HG02610 (cell line): ENCODE results near the gene RNF31.

Experiments
- ATAC-seq: cut with Tn5 transposase; IDR thresholded peaks from one replicate; pipeline ENCODE4 v1.9.1; 2021; ENCODE audit warnings: mild to moderate bottlenecking, moderate library complexity; ENCODE audit not compliant: unreplicated experiment

RNF31 gene

GRCh38 chr14:24156840-24157239 is 9.5 kb downstream of the RNF31 start:
- no peak for ATAC-seq

- ATAC-seq, result no peak
Measured at GRCh38 chr14:24157331-24157730, 10.0 kb downstream of the RNF31 start.

- ATAC-seq, result no peak
Measured at GRCh38 chr14:24159777-24160498, 12.6 kb downstream of the RNF31 start.

DNA sequence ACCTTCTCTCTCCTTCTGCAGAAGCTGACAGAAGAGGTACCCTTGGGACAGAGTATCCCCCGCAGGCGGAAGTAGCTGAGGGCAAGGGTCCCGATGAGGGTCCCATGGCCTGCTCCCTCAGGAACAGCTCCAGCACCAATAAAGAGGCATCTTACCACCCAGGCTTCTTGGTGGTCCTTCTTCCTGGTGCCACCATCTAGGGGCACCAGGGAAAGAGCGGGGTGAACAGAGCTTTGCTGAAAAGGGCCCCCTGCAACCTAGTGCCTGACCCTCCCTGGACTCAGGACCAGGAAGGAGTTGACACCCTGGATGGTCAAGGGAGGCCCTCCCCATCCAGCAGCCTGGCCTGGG is 13.2 kb downstream of the RNF31 start:
- ATAC-seq, result no peak

- ATAC-seq, result peak; percentile 77
Measured at GRCh38 chr14:24160850-24161804, 13.8 kb downstream of the RNF31 start, which contains the start of gene IRF9. IRF9 (plus strand) TSS chr14:24161265; CDS start chr14:24162145, 880 bp downstream.

DNA sequence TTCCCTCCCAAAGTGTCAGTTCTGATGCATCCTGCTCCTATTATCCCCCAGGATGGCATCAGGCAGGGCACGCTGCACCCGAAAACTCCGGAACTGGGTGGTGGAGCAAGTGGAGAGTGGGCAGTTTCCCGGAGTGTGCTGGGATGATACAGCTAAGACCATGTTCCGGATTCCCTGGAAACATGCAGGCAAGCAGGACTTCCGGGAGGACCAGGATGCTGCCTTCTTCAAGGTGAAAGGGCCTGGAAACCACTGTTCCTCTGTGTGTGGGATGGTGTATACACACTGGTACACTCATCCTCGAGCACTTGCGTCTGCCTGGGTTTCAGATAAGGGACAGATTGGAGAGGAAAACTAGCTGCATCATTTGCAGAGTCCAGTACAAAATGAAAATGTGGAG is 14.8 kb downstream of the RNF31 start:
- ATAC-seq, result no peak

- no peak for ATAC-seq
Measured at GRCh38 chr14:24164518-24164991, 17.3 kb downstream of the RNF31 start.

GRCh38 chr14:24165785-24166184 is 18.5 kb downstream of the RNF31 start:
- no peak for ATAC-seq

DNA sequence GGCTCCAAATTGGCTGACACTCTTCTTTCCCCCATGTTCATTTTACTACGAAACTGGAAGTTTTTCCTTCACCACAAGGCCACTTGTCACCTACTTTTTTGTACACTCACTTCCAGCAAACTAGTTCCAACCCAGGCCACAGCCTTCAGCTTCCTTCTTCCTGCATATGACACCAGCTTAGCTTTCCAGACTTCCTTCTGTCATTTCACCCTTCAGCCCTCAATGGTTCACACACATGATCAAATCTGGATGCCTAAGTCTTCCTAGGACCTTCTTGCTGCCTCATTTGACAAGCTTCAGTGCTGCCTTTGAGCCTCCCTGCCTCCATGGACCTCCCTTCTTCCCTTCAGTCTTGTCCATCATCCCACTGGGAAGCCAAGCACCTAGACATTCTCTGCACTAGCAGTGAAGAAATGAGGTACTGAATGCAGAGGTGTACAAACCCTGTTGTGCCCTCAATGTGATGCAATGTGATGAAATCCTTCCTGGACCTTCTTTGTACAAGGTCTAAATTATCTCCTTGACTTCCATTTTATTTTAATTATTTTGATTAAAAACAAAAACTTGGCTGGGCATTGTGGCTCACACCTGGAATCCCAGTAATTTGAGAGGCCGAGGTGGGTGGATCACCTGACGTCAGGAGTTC is 20.3 kb downstream of the RNF31 start:
- no peak for ATAC-seq

DNA sequence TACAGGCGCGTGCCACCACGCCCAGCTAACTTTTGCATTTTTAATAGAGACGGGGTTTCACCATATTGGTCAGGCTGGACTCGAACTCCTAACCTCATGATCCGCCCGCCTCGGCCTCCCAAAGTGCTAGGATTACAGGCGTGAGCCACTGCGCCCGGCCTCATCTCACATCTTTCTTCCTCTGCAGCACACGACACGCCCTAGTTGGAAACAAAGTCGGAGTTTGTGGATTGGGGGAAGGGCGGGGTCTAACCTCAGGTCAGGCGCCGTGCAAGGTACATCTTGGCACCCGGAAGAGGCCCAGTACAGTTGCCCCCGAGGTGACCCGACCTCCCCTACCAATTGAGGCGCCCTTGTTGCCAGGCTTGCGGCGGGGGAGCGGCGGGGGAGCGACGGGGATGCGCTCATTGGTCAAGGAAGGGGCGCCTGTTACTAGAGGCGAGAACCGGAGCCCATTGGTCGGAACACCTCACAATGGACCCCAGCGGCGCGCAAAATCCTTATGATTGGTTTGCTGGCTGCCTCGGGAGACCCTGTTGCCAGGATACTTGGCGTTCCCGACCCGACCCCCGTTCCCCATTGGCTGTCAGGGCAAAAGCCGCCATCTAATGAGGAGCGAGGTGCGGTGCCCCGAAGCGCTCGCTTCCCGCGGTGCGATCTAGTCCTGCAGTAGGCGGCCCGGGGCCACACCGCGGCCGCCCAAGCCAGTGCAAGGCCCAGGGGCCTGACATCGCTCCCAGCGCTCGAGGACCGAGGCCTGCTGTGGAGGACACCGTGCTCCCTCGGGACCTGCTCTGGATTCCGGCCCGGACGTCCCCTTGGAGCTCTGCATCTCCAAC is 24.3 kb downstream of the RNF31 start, which contains the start of gene REC8:
Gene REC8, plus strand, starts transcription at position 659 of the 839 bp plus-strand sequence. CDS start 473 bp downstream, outside the sequence.
- peak; percentile 60 for ATAC-seq

DNA sequence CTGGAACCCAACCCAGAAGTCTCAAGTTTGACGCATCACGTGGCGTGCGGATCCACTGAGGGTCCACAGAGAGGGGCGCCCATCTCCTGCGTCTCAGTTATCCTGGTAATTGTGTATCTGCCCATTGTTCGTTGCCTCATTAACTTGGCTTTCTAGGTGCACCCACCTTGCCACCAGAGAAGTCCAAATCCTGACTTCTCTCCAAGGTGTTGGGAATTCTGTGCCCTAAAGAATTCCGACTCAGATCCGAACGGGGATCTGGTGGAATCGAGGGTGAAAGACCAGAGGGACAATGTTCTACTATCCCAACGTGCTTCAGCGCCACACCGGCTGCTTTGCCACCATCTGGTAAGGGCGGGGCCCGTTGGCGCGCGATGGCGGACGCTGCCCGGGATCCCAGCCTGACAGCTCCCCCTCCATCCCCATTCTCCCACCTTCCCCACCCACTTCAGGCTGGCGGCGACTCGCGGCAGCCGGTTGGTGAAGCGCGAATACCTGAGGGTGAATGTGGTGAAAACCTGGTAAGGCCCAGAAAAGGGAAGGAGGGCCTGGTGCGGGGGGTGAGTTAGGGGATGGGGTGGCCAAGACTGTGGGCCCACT is 25.1 kb downstream of the RNF31 start:
- ATAC-seq, result no peak

- ATAC-seq, result no peak
Measured at GRCh38 chr14:24172871-24173281, 25.6 kb downstream of the RNF31 start.

- ATAC-seq, result no peak
Measured at GRCh38 chr14:24176599-24176998, 29.3 kb downstream of the RNF31 start.

- ATAC-seq, result no peak
Measured at GRCh38 chr14:24177041-24177825, 29.9 kb downstream of the RNF31 start.

DNA sequence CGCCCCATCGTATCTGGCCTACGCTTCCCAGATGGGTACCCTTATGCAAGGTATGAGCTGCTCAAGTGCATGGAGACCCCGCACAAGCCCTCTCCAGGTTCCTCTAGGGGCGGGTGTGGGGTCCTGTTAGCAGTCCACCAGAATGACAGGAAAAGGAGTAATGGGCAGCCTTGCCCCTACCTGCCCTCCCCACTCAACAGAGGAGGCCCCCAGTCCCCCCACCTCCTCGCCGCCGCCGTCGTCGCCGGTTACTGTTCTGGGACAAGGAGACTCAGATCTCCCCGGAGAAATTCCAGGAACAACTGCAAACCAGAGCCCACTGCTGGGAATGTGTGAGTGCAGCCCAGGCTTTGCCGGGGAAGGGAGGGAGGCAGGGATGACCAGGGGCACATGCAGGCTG is 30.6 kb downstream of the RNF31 start:
- no peak for ATAC-seq

DNA sequence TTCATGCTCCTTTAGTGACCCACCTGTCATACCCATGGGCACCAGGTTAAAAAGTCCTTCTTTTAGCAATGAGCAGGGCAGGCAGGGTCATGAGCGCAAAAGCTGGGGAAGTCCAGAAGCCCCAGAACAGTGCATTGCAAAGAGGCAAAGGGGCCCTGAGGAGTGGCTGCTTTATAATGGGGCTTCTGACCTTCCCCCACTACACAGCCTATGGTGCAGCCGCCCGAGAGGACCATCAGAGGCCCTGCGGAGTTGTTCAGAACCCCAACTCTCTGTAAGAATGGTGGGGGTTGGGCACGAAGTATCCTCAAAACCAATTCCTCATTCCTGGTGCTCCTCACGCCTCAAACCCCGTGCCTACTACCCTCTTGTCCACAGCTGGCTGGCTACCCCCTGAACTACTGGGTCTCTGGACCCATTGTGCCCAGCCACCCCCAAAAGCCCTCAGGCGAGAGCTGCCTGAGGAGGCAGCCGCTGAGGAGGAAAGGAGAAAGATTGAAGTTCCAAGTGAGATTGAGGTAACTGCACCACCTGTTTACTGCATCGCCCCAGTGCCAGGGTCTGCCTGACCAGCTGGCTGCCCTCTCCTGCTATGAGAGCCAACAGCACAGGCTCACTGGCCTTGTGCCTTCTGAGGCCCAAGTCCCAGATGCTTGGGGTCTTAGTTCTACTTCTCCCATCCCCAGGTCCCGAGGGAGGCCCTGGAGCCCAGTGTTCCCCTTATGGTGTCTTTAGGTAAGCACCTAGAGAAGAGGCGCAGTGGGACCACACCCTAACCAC is 31.3 kb downstream of the RNF31 start:
- no peak for ATAC-seq

- no peak for ATAC-seq
Measured at GRCh38 chr14:24179294-24179960, 32.1 kb downstream of the RNF31 start.
